NCI-H774 (cell line): ENCODE measurements around the gene SIK2.

ENCODE experiments used
- DNase-seq: peaks from one replicate; lab custom pipeline; 2025; lab: John Stamatoyannopoulos, UW

The SIK2 gene

DNA sequence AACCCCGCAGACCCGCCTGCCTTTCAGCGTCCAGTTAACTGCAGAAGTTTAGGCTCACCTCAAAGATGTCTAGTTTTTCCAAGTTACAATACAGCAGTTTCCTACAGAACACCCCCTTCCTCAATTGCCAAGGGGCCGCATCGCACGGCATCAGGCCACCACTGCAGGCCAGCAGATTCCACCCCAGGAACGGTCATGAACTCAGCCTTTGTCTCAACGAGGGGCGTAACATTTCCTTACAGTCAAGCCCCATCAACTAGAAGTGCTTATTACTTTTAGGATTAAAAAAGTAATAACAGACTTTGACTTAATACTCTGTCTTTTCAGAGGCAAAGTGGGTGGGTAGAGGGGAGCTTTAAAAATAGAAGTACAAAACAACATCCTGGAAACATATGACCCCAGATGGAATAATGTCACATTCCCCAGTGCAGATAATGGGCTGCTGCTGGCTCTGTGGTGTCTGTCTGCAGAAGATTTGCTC, 127.6 kb downstream of the SIK2 start:
- DNase-seq = no peak

DNA sequence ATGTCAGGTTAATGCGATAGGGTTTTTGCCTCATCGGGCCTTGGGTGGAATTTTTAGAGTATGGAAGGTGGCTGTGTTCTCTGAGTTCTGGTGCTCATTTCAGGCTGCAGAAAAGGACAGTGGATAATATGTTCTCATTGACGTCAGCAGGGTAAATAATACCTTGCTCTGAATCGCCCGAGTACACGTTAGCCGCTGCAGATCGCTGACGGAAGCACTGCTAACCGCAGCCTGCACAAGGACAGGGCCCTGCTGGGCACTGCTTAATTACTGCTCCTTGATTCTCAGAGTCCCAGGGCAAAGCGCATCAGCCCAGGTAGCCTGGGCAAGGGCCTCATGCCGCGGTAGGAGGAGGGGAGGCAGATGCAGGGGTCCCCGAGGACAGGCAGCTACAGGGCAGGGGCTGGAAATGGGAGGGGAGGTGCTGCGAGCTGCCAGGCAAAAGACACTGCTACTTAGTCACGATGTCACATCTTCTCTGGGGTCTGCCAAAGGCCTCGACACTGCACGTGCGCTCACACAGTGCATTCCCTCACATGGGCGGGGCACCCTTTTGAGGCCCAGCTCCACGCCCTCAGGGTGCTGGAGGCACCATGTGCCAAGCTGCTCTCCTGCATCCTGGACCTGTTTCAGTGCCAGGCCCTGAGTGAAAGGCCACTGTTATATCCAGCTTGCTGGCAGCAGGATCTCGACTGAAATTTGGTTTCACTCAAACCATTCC, 128.8 kb downstream of the SIK2 start:
- DNase-seq = peak; percentile 80

DNA sequence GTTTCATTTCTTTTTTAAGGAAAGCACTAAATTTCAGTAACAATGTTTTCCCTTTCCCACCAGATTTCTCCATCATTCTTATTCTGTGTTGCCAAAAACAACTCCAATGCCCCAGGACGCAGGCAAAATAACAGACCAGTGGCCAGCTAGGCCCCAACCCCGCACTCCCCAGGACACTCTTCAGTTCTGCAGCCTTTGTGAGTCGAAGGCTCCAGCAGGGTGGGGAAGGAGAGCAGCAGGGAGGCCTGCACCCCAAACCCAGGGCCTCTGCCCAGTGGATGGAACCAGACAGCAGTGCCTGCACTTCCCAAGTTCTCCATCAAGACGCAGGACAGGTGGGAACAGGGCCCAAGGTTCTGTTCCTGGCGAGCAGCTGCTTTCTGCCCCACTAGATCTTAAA, 129.6 kb downstream of the SIK2 start:
- DNase-seq = no peak

DNA sequence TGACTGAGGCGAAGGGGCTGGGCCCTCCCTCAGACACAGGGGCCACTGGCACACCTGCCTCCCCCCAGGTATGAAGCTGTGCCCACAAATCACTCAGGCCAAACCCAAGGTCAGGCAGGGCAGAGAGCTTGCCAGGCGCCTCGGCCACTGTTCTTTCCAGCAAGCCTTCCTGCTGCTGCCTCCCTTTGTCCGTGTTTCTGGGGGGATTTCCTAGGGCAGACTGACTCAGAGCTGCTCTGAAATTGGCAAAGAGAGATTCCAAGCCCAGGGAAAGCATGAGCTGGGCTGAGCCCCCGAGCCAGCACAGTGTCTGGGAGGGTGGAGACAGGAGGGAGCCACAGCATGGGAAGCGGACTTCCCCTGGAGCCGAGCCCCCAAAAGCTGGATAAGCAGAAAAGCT, 130.8 kb downstream of the SIK2 start:
- DNase-seq = no peak

DNA sequence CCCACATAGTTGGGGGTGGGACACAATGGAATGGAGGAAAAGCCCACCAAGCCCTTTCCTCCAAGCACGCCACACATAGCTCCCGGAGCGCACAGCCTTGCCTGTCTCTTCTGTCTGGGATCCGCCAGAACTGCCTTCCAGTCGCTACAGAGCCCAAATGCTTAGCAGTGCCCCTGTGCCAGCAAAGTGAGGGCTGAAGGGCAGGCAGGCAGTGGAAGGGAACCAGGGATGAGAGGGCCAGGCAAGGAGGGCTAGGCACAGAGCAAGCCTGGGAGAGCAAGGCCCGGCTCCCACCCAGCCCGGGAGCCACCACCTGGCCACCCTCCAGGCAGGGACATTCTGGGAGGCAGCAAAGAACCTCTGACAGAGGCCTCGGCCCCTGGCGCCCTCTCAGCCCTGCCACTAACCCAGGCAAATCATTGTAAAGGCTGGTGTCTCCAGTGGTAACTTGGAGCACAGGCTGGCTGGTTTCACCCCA, 131.4 kb downstream of the SIK2 start:
- no peak for DNase-seq

DNA sequence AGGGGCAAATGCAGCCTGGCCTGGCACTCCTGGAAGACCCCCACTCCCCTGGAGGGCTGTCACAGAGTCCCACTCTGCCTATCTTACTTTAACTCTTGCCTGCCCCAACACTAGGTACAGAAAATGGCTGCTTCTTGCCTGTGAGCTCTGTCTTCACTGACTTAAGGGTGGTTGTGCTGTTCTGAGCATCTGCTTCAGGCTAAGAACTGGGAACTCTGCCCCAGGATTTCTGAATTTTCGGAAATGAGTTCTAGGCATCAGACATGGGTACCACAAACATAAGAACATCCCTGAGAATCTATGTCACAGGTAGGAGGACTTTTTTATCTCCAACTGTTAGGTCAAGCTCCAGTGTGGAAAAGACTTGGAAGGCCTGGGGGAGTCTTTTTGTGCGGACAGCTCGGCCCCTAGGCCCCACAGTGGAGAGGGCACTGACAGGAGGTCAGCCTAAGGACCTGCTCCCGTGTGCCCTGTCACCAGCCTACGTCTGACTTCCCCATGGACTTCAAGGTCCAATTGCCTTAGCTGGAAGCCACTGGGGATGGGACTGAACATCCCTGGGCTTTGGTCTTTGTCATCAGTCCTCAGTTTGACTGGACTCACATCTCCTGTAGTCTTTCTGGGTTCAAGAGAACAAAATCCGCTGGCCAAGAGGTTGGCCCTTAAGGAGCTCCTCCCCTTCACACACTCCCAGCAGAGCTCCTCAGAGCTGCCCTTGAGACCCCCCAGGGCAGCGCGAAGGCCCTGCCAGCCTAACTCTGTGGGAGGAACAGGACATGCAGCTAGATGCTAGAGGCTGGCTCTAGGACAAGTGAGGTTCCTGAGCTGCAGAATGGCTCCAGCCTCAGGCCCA, 132.1 kb downstream of the SIK2 start:
- no peak for DNase-seq

DNA sequence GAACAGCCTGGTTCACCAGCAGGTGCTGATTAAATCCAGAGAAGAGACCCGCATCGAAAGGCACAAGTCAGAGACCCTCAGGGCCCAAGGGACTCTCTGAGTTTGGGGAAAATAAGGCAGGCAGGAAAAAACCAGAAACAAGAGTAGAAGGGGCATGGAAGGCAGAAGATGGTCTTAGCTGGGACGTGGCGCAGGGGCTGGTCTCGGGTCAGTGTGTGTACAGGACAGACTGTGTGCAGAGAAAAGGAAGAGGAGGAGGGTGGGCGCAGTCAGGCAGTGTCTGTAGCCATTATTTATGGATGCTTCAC, 132.7 kb downstream of the SIK2 start:
- DNase-seq = no peak

DNA sequence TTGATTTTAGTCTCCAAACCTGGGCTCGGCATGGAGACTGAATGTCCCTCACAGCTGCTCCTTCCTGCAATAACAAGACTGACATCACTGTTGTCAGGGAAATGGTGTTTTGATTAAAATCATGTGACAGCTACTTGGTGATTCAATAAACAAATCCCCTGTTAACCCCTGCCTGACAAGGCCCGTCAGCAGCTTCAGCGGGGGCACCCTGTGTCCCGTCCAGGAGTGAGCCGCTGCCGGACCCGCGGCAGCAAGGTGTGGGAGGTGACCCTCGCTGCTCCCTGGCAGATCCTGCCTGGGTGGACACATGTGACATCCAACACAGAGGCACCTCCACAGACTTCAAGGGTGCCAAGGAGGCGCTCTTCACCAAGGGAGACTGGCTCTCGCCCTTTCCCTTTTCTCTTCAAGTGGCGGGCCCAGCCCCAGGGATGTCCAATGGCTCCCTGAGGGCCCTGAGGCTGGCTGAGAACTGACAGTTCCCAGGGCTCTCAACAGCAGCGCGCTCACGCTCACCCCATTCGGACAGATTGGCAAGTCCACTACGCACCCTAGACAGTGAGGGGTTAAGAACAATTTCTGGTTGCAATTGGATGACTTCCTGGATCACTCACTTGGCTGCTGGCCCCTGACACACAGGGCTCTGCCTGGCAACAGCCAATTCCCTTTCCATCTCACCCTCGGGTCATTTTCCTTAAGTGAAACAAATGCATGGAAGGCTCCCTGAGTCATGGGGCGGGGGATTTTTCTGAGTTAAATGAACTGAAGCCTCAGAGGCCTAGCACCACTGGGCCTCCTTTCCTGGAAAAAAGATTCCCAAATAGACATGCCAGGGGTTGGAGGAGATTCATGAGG, 133.2 kb downstream of the SIK2 start:
- DNase-seq = peak; percentile 79

DNA sequence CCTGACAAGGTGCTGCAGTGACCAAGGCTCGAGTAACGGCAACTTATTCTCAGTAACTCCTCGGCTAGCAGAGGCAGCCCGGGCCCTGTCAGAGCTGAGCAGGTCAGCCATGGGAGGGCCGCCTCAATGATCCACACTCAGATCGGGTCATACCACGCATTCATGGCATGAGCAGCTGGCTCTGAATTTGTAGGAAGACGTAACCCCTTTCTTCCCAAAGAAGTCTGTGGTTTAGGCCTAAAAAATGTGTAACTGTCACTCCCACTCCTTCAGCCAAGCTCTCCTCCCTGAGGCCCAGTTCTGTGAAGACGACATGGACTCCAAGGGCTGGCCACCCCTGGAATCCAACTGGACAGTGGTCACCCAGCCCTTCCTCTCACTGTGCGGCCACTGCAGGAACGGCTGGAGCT, 133.9 kb downstream of the SIK2 start:
- no peak for DNase-seq

DNA sequence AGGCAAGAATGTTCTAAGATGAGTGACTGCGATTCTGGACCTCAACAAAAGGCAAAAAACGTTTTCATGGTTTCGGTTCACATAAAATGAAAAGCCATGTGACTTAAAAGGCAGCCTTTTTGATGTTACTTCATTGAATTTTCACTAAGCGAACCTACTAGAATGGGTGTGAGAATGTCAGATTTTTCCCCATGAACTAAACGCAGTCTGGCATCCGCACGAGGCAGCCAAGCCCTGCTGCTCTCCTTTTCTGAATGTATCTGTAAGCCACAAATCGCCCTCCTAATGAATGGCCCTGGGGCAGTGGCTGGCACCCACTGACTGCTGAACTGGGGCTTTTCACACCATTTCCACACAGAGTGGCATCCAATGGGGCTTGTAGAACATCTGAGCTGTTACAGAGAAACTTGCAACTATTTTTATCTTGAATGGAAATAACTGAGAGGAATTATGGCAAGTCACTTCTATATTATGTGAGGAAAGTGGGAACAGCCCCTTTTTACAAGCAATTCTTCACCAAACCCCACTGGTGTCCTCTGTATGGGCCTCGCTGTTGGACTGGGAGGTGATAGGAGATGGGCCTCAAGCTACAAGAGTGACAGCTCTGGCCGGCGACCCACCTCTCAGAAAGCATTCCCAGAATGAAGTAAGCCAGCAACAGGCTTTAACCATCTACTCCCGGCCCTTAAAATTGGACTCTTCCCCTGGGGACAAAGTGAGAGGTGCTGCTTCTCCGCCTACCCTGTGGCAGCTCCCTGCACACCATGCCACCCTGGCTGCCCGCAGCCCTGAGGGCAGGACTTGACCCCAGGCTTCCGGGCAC, 134.6 kb downstream of the SIK2 start:
- no peak for DNase-seq

DNA sequence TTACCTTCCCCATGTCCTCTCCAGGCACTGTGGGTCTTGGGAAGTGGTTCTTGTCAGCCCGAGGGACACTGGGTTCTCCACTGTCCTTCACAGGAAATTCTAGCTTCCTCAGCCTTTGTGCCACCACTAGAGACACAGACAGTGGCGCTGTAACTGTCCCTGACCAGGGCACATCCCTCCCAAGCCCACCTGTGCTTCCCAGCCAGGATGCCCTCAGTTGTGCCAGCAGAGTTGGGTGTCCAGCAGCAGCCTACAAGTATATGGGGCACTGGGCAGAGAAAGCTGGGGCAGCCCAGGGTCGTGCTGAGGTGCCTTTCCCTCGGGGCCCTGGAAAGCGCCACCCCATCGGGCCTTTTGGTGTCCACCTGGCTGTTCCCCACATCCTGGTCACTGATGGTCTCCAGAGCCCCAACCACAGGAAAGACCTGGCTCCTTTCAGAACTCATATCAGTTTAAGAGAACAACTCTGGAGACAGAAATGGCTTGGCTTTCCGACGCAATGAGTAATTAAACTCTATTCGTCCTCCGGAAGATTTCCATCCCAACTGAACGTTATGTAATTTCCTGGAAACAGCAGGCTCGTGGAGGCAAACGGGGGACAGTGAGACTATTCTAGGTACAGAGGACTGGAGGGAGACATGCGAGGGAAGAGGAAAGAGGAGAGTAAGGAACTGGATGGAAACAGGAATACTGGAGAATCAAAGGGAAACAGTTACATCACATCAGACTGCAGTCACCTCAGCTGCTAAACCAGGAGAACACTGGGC, 135.4 kb downstream of the SIK2 start:
- no peak for DNase-seq

DNA sequence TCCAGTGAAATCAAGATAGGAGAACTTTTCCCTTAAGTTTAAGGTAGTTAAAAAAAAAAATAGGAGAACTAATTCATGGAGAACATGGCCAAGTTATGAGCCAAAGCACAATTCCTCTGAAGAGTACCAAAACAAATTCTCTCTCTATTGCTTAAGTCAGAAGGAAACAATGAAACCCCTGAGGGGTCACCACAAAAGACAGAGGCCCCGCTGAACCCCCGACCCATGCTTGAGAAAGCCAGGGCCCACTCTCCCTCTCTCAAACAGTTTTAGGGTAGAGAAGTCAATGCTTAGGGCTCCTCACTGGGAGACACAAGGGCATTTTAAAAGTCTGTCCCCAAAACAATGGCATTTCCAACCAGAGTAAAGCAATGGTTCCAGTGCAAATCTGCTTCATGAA, 137.1 kb downstream of the SIK2 start:
- DNase-seq = no peak

DNA sequence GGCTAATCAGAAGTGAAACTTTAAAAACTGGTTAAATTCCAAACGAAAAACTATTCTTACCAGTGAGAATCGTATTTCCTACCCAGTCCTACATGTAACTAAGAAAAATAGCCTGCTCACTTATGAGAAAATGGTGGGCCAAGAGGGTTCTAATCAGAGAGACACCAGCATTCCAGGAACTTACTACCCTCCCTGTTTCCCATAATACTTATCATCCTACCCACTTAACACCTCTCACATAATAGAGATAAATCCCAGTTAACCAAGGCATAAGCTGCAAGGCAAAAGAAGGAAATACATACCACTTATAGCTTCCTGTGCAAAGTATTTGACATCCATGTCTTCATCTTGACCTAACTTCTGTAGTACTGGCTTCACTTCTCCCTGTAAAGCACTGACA, 139.5 kb downstream of the SIK2 start:
- no peak for DNase-seq

DNA sequence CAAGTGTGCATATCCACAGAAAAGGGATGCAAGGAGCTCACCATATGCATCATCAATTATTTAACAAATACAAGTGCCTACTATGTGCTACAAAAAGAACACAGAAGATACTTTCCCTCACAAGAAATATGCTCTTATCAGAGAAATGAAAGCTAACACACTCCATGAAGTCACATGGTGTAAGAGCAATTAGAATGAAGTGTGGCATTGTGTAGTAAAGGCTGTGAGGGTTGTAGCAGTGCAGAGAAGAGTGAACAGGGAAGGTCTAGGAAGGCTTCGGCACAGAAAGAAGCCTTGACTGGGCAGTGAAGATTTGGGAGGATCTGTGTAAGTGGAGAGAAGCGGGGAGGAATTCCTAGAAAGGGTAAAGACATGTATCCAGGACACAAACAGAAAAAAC, 141.5 kb downstream of the SIK2 start:
- DNase-seq = no peak

DNA sequence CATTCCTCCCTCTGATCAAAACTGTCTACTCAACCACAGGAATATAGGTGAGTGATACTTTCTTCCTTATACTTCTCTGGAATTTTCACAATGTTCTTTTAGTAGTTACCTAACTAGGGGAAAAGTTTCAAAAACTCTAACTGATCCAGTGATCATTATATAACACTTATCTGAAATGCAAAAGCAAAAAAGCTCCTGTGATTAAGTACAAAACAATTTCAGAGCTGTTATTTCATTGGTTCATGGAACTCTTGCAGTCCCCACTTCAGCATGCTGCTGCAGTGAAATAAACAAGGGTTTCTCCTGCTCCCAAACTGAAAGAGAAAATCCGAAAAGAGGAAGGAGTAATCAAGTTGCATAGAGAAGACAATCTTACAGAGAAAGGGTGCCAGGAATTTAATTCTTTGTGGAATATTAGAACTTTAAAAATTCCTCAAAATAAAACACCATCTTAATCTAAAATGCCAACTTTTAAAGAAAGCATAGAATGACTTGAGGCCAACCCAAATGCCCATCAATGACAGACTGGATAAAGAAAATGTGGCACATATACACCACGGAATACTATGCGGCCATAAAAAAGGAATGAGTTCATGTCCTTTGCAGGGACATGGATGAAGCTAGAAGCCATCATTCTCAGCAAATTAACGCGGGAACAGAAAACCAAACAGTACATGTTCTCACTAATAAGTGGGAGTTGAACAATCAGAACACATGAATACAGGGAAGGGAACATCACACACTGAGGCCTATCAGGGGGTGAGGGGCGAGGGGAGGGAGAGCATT, 143.7 kb downstream of the SIK2 start:
- DNase-seq = no peak

DNA sequence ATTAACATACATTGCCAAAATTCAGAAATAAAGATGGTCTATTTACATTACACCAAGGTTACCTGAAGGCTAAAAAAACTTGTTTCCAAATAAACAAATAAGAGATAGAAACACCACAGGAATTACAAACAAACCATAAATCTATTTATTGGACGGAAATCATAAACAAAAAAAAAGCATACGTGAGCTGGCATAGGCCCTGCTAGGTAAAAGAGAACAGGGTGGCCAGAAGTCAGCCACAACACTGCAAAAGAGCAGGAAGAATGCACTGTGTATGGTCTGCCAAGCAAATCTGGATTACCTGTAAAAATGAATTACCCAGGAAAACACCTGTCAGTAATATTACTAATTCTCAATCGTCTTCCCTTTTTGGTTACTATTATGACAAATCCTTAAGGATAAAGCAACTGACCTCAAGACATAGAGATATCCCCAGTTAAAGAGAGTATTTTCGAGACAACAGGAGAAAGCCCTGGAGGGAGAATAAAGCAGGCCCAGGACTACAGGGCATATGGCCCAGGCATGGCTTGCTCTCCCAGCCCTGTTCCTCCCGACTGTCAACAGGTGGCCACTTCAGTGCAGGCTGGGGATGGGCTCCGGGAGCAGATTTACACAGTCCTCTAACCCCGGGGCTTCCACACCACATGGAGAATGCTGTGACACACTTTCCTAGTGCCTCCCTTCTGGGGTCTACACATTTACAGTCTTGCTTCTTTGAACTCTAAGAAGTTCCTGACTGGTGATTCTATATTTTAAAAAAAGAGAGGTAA, 146.0 kb downstream of the SIK2 start:
- DNase-seq = no peak

DNA sequence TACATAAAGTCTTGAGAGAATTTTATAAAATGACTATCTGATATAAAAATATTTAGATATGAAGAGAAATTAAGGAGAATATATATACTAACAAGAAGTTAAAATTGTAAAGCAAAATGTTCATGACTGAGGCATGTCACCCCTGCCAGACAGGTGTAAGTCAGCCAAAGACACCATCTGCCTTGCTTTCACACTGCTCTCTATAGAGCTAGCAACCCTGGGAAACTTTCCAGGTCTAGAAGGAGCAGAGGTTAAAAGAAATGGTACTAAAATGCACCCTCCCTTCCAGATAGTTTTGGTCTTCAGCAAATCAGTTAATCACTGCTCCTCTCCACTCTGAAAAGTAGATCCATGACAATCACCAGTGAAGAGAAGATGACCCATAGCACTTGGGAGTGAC, 147.4 kb downstream of the SIK2 start:
- DNase-seq = no peak

DNA sequence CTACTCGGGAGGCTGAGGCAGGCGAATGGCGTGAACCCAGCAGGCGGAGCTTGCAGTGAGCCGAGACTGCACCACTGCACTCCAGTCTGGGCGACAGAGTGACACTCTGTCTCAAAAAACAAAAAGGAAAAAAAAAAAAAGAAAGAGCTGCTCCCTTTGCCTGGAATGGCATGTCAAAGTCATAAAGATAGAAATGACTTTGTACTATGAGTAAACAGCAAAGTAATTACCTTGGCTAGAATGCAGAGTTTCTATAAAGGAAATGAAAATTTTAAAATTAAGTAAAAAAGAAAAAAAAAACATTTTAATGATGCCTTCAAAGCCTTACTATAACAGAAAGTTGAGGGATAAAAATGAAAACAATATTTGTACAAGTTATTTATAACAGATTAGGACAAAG, 153.8 kb downstream of the SIK2 start:
- DNase-seq = no peak

DNA sequence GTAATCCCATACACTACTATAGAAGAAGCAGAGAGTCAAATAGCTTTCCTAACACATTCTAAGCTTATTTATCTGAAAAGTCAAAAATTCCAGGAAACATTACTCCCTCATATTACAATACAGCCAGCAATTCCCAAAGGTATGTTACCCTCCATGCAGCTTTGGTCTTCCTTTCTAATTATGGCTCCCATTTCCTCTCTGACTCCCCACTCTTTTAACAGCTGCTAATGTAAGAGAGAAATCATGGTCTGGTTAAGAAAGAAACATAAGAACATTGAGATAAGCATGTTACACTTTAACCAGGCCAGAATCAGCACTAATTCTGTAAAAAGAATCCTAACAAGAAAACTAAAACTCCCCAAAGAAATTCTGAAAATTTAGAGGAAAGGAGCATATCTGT, 157.1 kb downstream of the SIK2 start:
- no peak for DNase-seq
